ENCODE measurements around the gene ZNF425. TPM values are rescaled to one million over a fixed set of nuclear protein-coding genes. Genes with fewer than 3 reads are reported as not detected.

ZNF425 gene
- total and polyA plus RNA-seq, 9 of the 15 experiments (the other 6 are each of a cell fraction or from before 2014, with no cell fraction given): 0.03 to 0.89 (median 0.54) TPM

DNA sequence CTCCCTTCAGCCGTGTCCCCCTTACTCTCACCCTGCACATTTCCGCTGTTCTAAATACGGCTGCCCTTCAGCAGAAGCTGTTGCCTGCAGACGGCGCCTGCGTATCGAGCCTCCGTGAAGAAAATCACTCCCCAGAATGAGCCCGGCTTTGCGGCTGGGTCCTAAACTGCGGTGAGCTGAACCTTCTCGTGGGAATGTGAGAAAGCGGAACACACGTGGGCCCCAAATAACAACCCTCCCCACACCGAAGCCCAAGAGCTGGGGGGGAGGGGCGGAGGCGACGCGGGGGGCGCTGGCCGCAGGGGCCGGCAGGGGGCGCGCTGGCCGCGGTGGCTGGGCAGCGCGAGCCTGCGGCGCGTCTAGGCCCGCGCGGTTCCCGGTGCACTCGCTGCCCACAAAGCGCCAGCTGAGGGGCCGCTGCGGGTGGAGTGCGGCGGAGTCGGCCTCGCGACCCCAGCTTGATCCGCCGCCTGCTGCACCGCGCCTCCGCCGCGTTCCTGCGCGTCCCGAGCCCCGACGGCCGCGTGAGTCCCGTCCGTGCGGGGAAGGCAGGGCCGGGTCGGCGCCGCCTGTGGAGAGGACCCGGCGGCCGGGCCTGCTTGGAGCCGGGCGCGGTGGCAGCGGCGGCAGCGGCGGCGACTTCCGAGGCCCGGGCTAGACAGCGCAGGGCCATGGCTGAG, 21.1 kb upstream of the ZNF425 start, which contains the start of gene ZNF398 (continued):
- TF ChIP-seq, protein P1, sequence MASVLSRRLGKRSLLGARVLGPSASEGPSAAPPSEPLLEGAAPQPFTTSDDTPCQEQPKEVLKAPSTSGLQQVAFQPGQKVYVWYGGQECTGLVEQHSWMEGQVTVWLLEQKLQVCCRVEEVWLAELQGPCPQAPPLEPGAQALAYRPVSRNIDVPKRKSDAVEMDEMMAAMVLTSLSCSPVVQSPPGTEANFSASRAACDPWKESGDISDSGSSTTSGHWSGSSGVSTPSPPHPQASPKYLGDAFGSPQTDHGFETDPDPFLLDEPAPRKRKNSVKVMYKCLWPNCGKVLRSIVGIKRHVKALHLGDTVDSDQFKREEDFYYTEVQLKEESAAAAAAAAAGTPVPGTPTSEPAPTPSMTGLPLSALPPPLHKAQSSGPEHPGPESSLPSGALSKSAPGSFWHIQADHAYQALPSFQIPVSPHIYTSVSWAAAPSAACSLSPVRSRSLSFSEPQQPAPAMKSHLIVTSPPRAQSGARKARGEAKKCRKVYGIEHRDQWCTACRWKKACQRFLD (CRISPR knock-in tag; IDR thresholded peaks at IDR 0.05): peak; percentile 58; the same call in 1 of the 2 replicates
- no peak; the same call in 1 of the 2 replicates for TF ChIP-seq NFRKB (IDR thresholded peaks at IDR 0.05; ENCODE audit: low read depth)
- no peak for TF ChIP-seq MCM2 (IDR thresholded peaks at IDR 0.05; ENCODE audit: low read depth)
- TF ChIP-seq CBX2 (IDR thresholded peaks at IDR 0.05; ENCODE audit: insufficient read depth, low read length, poor library complexity, severe bottlenecking): no peak
- no peak for TF ChIP-seq CHD4 (IDR thresholded peaks at IDR 0.05; ENCODE audit: insufficient read depth, insufficient replicate concordance, low read depth, low read length, poor library complexity, severe bottlenecking)
- peak; percentile 75 for TF ChIP-seq DPF2 (IDR thresholded peaks at IDR 0.05)
- no peak for TF ChIP-seq PTRF (tag; IDR thresholded peaks at IDR 0.05)
- TF ChIP-seq, protein P2, sequence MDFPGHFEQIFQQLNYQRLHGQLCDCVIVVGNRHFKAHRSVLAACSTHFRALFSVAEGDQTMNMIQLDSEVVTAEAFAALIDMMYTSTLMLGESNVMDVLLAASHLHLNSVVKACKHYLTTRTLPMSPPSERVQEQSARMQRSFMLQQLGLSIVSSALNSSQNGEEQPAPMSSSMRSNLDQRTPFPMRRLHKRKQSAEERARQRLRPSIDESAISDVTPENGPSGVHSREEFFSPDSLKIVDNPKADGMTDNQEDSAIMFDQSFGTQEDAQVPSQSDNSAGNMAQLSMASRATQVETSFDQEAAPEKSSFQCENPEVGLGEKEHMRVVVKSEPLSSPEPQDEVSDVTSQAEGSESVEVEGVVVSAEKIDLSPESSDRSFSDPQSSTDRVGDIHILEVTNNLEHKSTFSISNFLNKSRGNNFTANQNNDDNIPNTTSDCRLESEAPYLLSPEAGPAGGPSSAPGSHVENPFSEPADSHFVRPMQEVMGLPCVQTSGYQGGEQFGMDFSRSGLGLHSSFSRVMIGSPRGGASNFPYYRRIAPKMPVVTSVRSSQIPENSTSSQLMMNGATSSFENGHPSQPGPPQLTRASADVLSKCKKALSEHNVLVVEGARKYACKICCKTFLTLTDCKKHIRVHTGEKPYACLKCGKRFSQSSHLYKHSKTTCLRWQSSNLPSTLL (IDR thresholded peaks at IDR 0.05): no peak
- TF ChIP-seq KDM4B (IDR thresholded peaks at IDR 0.05; ENCODE audit: borderline replicate concordance in 2 of 2, low read depth in 1 of 2): peak in 1 of 2 experiments; percentile 80; a peak in 2 of 4 replicates
- no peak for TF ChIP-seq COPS2 (conservative IDR thresholded peaks at IDR 0.05)
- TF ChIP-seq ZFPM2 (CRISPR knock-in tag; IDR thresholded peaks at IDR 0.05): peak; percentile 63; the same call in 1 of the 2 replicates
- TF ChIP-seq ZFP30 (CRISPR knock-in tag; IDR thresholded peaks at IDR 0.05; ENCODE audit: borderline replicate concordance): no peak
- TF ChIP-seq SRSF7 (optimal IDR thresholded peaks at IDR 0.05; ENCODE audit: low read depth, low read length): no peak
- TF ChIP-seq MCM7 (IDR thresholded peaks at IDR 0.05): no peak
- no peak for TF ChIP-seq SMAD1 (IDR thresholded peaks at IDR 0.05; ENCODE audit: low read depth, low read length, partially characterized antibody)
- TF ChIP-seq, protein P3, sequence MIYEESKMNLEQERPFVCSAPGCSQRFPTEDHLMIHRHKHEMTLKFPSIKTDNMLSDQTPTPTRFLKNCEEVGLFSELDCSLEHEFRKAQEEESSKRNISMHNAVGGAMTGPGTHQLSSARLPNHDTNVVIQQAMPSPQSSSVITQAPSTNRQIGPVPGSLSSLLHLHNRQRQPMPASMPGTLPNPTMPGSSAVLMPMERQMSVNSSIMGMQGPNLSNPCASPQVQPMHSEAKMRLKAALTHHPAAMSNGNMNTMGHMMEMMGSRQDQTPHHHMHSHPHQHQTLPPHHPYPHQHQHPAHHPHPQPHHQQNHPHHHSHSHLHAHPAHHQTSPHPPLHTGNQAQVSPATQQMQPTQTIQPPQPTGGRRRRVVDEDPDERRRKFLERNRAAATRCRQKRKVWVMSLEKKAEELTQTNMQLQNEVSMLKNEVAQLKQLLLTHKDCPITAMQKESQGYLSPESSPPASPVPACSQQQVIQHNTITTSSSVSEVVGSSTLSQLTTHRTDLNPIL (CRISPR knock-in tag; IDR thresholded peaks at IDR 0.05): no peak
- TF ChIP-seq FOXJ3 (CRISPR knock-in tag; IDR thresholded peaks at IDR 0.05): no peak
- TF ChIP-seq HNRNPK (IDR thresholded peaks at IDR 0.05; ENCODE audit: low read depth, low read length, poor library complexity, severe bottlenecking): peak; percentile 73
- no peak for TF ChIP-seq ZNF212 (CRISPR knock-in tag; IDR thresholded peaks at IDR 0.05)
- TF ChIP-seq ZBED1 (IDR thresholded peaks at IDR 0.05): no peak; the same call in 1 of the 2 replicates
- TF ChIP-seq RNF2 (IDR thresholded peaks at IDR 0.05): no peak; the same call in 1 of the 2 replicates
- peak; percentile 57; the same call in 1 of the 2 replicates for TF ChIP-seq TCF7 (IDR thresholded peaks at IDR 0.05; ENCODE audit: borderline replicate concordance)
- TF ChIP-seq ETV6 (IDR thresholded peaks at IDR 0.05; ENCODE audit: borderline replicate concordance in 1 of 2, low read depth in 2 of 2, low read length in 1 of 2): 0 out of 4 replicates have a peak, but pooled peaks of 1 of the 2 experiments have one; percentile 40
- no peak for TF ChIP-seq ETV6 (CRISPR knock-in tag; IDR thresholded peaks at IDR 0.05; ENCODE audit: borderline replicate concordance)
- TF ChIP-seq MTF1 (CRISPR knock-in tag; IDR thresholded peaks at IDR 0.05; ENCODE audit: borderline replicate concordance): no peak
- no peak for TF ChIP-seq CREBBP (IDR thresholded peaks at IDR 0.05; ENCODE audit: low read depth, low read length)

Measured in K562 (cell line).